IMR-90 (cell line): ENCODE data around the gene SLC25A22. TPM values are rescaled to one million over a fixed set of nuclear protein-coding genes. Genes with fewer than 3 reads are reported as not detected.

Experiments used
- ATAC-seq: fragments of 200-7000 bp; cut with Tn5 transposase; 2 replicates; pipeline ENCODE4 v1.9.1; 2020; ENCODE audit warnings: low read depth, mild to moderate bottlenecking, moderate library complexity
- BruUV-seq: library from RNA; stranded (reverse); fragments of 400-500 nt; replicated peaks from 2 replicates; lab custom pipeline; 2021; lab: Mats Ljungman, UMichigan
- CTCF ChIA-PET: fragments of 300-600 bp; formaldehyde crosslinking; extraction: SDS; loops from one replicate; lab custom pipeline; 2021; ENCODE audit warnings: antibody characterized with exemption; lab: Yijun Ruan, JAX
- POLR2A ChIA-PET: fragments of 300-600 bp; sonication (Branson Sonifier 250); formaldehyde crosslinking; loops from one replicate; lab custom pipeline; 2022; ENCODE audit warnings: antibody characterized with exemption; ENCODE audit not compliant: unreplicated experiment; lab: Charles Lee
- DNase-seq: peaks from one replicate; pipeline ENCODE4 v3.0.0; 2013
- H2AFZ ChIP-seq: replicated peaks from 2 replicates; pipeline ENCODE3; 2013; ENCODE audit warnings: low read length, mild to moderate bottlenecking; ENCODE audit not compliant: poor library complexity
- H2AK5ac ChIP-seq: 2 replicates; pipeline ENCODE4 v1.6.1; 2013; ENCODE audit warnings: low read depth, low read length, inconsistent platforms
- H2AK9ac ChIP-seq: replicated peaks from 2 replicates; pipeline ENCODE3; 2013; ENCODE audit warnings: mild to moderate bottlenecking, low read depth, low read length, moderate library complexity; ENCODE audit not compliant: poor library complexity
- H2BK120ac ChIP-seq: 2 replicates; pipeline ENCODE4 v1.6.1; 2013; ENCODE audit warnings: low read depth, low read length, inconsistent platforms
- H2BK15ac ChIP-seq: 3 replicates; pipeline ENCODE4 v1.6.1; 2013; ENCODE audit warnings: low read depth, low read length, inconsistent platforms
- H2BK20ac ChIP-seq: 2 replicates; pipeline ENCODE4 v1.6.1; 2013; ENCODE audit warnings: low read depth, mild to moderate bottlenecking, inconsistent platforms, low read length, moderate library complexity
- H2BK5ac ChIP-seq: 2 replicates; pipeline ENCODE4 v1.6.1; 2013; ENCODE audit warnings: mild to moderate bottlenecking, low read depth, low read length, inconsistent platforms; ENCODE audit not compliant: poor library complexity, severe bottlenecking
- H3K14ac ChIP-seq: replicated peaks from 2 replicates; pipeline ENCODE4 v1.6.1; 2013; ENCODE audit warnings: low read depth, low read length, inconsistent platforms
- H3K18ac ChIP-seq: 2 replicates; pipeline ENCODE4 v1.6.1; 2013; ENCODE audit warnings: low read depth, low read length, control low read depth
- H3K23ac ChIP-seq: 2 replicates; pipeline ENCODE4 v1.6.1; 2013; ENCODE audit warnings: low read depth, low read length, inconsistent platforms
- H3K27ac ChIP-seq: 2 replicates; pipeline ENCODE4 v1.5.1; 2013; ENCODE audit warnings: mild to moderate bottlenecking, control low read depth, low read length; ENCODE audit not compliant: insufficient read depth
- H3K27me3 ChIP-seq: 2 replicates; pipeline ENCODE4 v1.6.1; 2013; ENCODE audit warnings: low read length; ENCODE audit not compliant: control insufficient read depth, insufficient read depth
- H3K36me3 ChIP-seq: 2 replicates; pipeline ENCODE4 v1.6.1; 2013; ENCODE audit warnings: low read length, mixed read lengths; ENCODE audit not compliant: control insufficient read depth, insufficient read depth
- H3K4ac ChIP-seq: 2 replicates; pipeline ENCODE4 v1.6.1; 2013; ENCODE audit warnings: low read depth, low read length, inconsistent platforms
- H3K4me1 ChIP-seq: 2 replicates; pipeline ENCODE4 v1.6.1; 2013; ENCODE audit warnings: low read length, mixed read lengths; ENCODE audit not compliant: control insufficient read depth, insufficient read depth
- H3K4me2 ChIP-seq: 2 replicates; pipeline ENCODE4 v1.6.1; 2013; ENCODE audit warnings: low read depth, mild to moderate bottlenecking, control low read depth, low read length, moderate library complexity
- H3K4me3 ChIP-seq: 2 replicates; pipeline ENCODE4 v1.5.1; 2013; ENCODE audit warnings: low read depth, mild to moderate bottlenecking, control low read depth, low read length, moderate library complexity; ENCODE audit not compliant: insufficient read depth
- H3K56ac ChIP-seq: 2 replicates; pipeline ENCODE4 v1.6.1; 2013; ENCODE audit warnings: low read length, inconsistent platforms; ENCODE audit not compliant: insufficient read depth; ENCODE audit errors: extremely low read depth
- H3K79me1 ChIP-seq, 2 experiments: 2 replicates each; pipeline ENCODE4 v1.6.1; 2013; ENCODE audit warnings: low read length in 2 of 2, inconsistent platforms in 1 of 2, low read depth in 1 of 2
- H3K9ac ChIP-seq: 2 replicates; pipeline ENCODE4 v1.6.1; 2013; ENCODE audit warnings: low read depth, low read length, control low read depth
- H3K9me1 ChIP-seq: 2 replicates; pipeline ENCODE4 v1.6.1; 2013; ENCODE audit warnings: low read length, inconsistent platforms; ENCODE audit not compliant: insufficient read depth
- H3K9me3 ChIP-seq: 2 replicates; pipeline ENCODE4 v1.6.1; 2013; ENCODE audit warnings: low read length; ENCODE audit not compliant: control insufficient read depth, insufficient read depth
- H4K20me1 ChIP-seq: 2 replicates; pipeline ENCODE4 v1.6.1; 2013; ENCODE audit warnings: low read length, inconsistent platforms; ENCODE audit not compliant: insufficient read depth
- H4K5ac ChIP-seq: 2 replicates; pipeline ENCODE4 v1.6.1; 2013; ENCODE audit warnings: mild to moderate bottlenecking, low read depth, low read length, control low read depth
- H4K8ac ChIP-seq, 2 experiments: 2 replicates each; pipeline ENCODE4 v1.6.1; 2013; ENCODE audit warnings: low read depth in 2 of 2, low read length in 2 of 2, control low read depth in 1 of 2, inconsistent platforms in 1 of 2
- H4K91ac ChIP-seq: 2 replicates; pipeline ENCODE4 v1.6.1; 2013; ENCODE audit warnings: low read depth, low read length, inconsistent platforms; ENCODE audit not compliant: insufficient read depth
- BHLHE40 ChIP-seq: fragments of 150-350 bp; IDR thresholded peaks from 2 replicates; pipeline ENCODE4 v1.6.1; 2016; ENCODE audit warnings: mild to moderate bottlenecking, low read depth, low read length
- CHD1 ChIP-seq: IDR thresholded peaks from 2 replicates; pipeline ENCODE4 v1.6.1; 2012; ENCODE audit warnings: low read depth, low read length, improper control_type of control experiment
- FOS ChIP-seq: fragments of 150-350 bp; IDR thresholded peaks from 2 replicates; pipeline ENCODE4 v1.6.1; 2016; ENCODE audit warnings: low read depth, low read length
- MAFK ChIP-seq: IDR thresholded peaks from 2 replicates; pipeline ENCODE4 v1.6.1; 2012; ENCODE audit warnings: low read depth, low read length, improper control_type of control experiment
- MAZ ChIP-seq: IDR thresholded peaks from 2 replicates; pipeline ENCODE4 v1.6.1; 2012; ENCODE audit warnings: low read depth, mild to moderate bottlenecking, low read length, improper control_type of control experiment, moderate library complexity, borderline replicate concordance
- MXI1 ChIP-seq: IDR thresholded peaks from 2 replicates; pipeline ENCODE4 v1.6.1; 2012; ENCODE audit warnings: low read depth, mild to moderate bottlenecking, low read length, moderate library complexity, borderline replicate concordance
- POLR2A ChIP-seq: IDR thresholded peaks from 2 replicates; pipeline ENCODE4 v1.6.1; 2012; ENCODE audit warnings: mild to moderate bottlenecking, low read depth, low read length
- RAD21 ChIP-seq: IDR thresholded peaks from 2 replicates; pipeline ENCODE4 v1.6.1; 2012; ENCODE audit warnings: low read length, improper control_type of control experiment
- RCOR1 ChIP-seq: IDR thresholded peaks from 2 replicates; pipeline ENCODE4 v1.6.1; 2012; ENCODE audit warnings: mild to moderate bottlenecking, low read length, improper control_type of control experiment; ENCODE audit not compliant: insufficient replicate concordance
- SMC3 ChIP-seq: fragments of 150-350 bp; IDR thresholded peaks from 2 replicates; pipeline ENCODE4 v1.6.1; 2016; ENCODE audit warnings: low read depth, mild to moderate bottlenecking, antibody characterized with exemption, low read length, moderate library complexity
- USF2 ChIP-seq: fragments of 150-350 bp; IDR thresholded peaks from 2 replicates; pipeline ENCODE4 v1.6.1; 2017; ENCODE audit warnings: mild to moderate bottlenecking, antibody characterized with exemption, low read length, low read depth
- WGBS, 2 experiments: methylation state at CpG; one replicate each; pipeline versions ENCODE4 v1.1.5 to v1.1.7; 2013; ENCODE audit warnings: missing lambda C conversion rate in 2 of 2; ENCODE audit not compliant: insufficient read length in 1 of 2; ENCODE audit errors: extremely low coverage in 2 of 2; 5-methylcytosine and 5-hydroxymethylcytosine counted together
- dilution Hi-C: fragments of 300-500 bp; cut with HindIII; formaldehyde crosslinking; loops from one replicate; pipeline ENCODE4 v1.14.3; 2018; ENCODE audit warnings: low sequenced_read_pairs; ENCODE audit not compliant: unreplicated experiment
- in situ Hi-C: fragments of 300-500 bp; cut with MboI; formaldehyde crosslinking; loops from 3 replicates; pipeline ENCODE4 v1.14.3; 2019; ENCODE audit warnings: low sequenced_read_pairs, inconsistent platforms, mixed read lengths
- intact Hi-C: fragments of 100-400 bp; cut with micrococcal nuclease; formaldehyde crosslinking; loops from 2 replicates; pipeline ENCODE4 v1.10.0; 2022
- polyA plus RNA-seq, 3 experiments: library from polyadenylated mRNA; depleted of rRNA; stranded (reverse); fragments of >200 nt; gene quantifications; 2 replicates each; pipeline ENCODE4 v1.2.3, GENCODE V29; 2012; ENCODE audit warnings: low replicate concordance in 1 of 3
- total RNA-seq: library from RNA; depleted of rRNA; stranded (reverse); fragments of >200 nt; gene quantifications from 2 replicates; pipeline ENCODE4 v1.2.3, GENCODE V29; 2012
- TF ChIP-seq, protein P1 (sequence below): conservative IDR thresholded peaks from 2 replicates; pipeline ENCODE4 v1.5.1; 2012; ENCODE audit warnings: mild to moderate bottlenecking, low read depth, low read length, improper control_type of control experiment

SLC25A22 gene
- total and polyA plus RNA-seq, 2 of the 4 experiments (the other 2 are of a cell fraction): 8.2 to 41.3 TPM

DNA sequence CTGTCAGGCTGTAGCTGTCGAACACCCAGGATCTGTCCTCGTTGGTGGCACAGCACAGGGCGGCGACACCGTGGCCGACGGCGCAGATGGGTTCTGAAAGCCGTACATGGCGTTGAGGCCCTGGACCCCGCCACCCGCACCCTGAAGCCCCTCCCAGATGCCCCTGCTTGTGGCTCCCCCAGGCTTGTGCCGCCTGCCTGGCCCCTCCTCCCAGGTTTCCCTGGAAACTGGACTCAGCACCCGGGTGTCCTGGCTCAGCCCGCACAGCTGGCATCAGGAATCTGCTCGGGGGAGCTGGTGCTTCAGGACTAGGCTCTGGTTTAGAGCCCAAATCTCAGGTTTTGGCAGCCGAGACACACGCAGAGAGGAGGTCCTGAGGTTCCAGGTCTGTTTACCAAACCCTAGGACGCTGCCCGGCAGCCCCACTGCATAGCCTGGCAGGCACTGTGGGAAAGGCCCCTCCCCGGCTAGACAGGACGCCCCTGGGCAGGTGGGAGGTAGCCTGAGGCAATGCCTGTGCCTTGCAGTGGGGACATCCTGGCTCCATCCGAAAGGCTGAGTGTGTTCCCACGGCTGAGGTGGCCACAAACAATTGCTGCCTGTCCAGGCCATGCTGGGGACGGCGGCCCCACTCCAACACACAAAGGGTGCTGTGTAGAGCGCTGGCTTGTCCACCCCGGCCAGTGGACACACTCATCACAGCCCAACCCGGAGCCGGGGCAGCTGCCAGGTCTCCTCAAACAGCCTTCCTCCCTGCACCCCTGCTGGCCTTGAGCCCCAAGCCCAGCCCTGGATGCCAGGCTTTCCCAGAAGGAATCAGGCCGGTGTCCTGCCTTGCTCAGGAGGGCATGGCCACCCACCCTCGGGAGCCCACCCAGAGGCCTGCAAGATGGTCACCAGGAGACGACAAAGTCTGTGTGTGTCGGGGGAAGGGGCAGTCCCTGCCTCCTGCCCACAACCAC is 25.4 kb downstream of the SLC25A22 start:
- in situ Hi-C loops (no loop called here), intact Hi-C loops (no loop called here), dilution Hi-C loops (no loop called here)
- ChIA-PET CTCF (no interaction called here), POLR2A (no interaction called here)
- Histone ChIP-seq H3K4me2 (no peak overlapping the region), H3K23ac (no peak overlapping the region), H4K91ac (no peak overlapping the region), H3K4me1 (peaks cover 9% of the 10 kb centered on the region), H3K14ac (no peak overlapping the region), H2BK5ac (no peak overlapping the region), H3K56ac (no peak overlapping the region), H3K18ac (no peak overlapping the region), H3K4ac (no peak overlapping the region), H4K5ac (no peak overlapping the region), H4K8ac (no peak overlapping the region), H2AK9ac (no peak overlapping the region), H3K9me1 (peaks cover 8% of the 10 kb centered on the region; the same call in 1 of the 2 replicates), H4K20me1 (peaks cover 67% of the 10 kb centered on the region), H3K9ac (no peak overlapping the region), H3K4me3 (no peak overlapping the region), H3K27ac (no peak overlapping the region), H2BK20ac (no peak overlapping the region), H2AFZ (no peak overlapping the region), H3K79me1 (peaks cover 5 to 56% of the 10 kb centered on the region in 2 experiments), H2BK15ac (no peak overlapping the region), H3K36me3 (peaks cover 39% of the 10 kb centered on the region), H2AK5ac (no peak overlapping the region), H3K27me3 (no peaks in the 10 kb centered on the region), H2BK120ac (no peak overlapping the region), H3K9me3 (no peaks in the 10 kb centered on the region)
- DNase-seq (no peak), ATAC-seq (no peak)
- 90% methylated on average over 21 of the region's 34 CpGs; no CpG with 5 or more reads in 1 of the 2 experiments for WGBS, 2 experiments
- no TSS peak for BruUV-seq
- TF ChIP-seq RAD21: no peak
- TF ChIP-seq RCOR1: no peak
- no peak for TF ChIP-seq BHLHE40
- TF ChIP-seq, protein P1, sequence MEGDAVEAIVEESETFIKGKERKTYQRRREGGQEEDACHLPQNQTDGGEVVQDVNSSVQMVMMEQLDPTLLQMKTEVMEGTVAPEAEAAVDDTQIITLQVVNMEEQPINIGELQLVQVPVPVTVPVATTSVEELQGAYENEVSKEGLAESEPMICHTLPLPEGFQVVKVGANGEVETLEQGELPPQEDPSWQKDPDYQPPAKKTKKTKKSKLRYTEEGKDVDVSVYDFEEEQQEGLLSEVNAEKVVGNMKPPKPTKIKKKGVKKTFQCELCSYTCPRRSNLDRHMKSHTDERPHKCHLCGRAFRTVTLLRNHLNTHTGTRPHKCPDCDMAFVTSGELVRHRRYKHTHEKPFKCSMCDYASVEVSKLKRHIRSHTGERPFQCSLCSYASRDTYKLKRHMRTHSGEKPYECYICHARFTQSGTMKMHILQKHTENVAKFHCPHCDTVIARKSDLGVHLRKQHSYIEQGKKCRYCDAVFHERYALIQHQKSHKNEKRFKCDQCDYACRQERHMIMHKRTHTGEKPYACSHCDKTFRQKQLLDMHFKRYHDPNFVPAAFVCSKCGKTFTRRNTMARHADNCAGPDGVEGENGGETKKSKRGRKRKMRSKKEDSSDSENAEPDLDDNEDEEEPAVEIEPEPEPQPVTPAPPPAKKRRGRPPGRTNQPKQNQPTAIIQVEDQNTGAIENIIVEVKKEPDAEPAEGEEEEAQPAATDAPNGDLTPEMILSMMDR: no peak
- TF ChIP-seq FOS: no peak
- TF ChIP-seq MAFK: no peak
- no peak for TF ChIP-seq POLR2A
- no peak for TF ChIP-seq MXI1
- TF ChIP-seq SMC3: no peak
- no peak for TF ChIP-seq USF2
- no peak for TF ChIP-seq MAZ
- no peak for TF ChIP-seq CHD1
